Measurements from ENCODE around the gene BRINP3.

BRINP3 gene

GRCh38 chr1:190258003-190258402 lies 219.7 kb downstream of the BRINP3 start:
- no peaks in the 10 kb centered on the region for H3K4me1 Mint-ChIP-seq
- no peaks in the 10 kb centered on the region for H3K27me3 Mint-ChIP-seq (ENCODE audit: low read depth)
- no peak overlapping the region for H3K4me3 Mint-ChIP-seq
- no peak for TF ChIP-seq CTCF (IDR thresholded peaks at IDR 0.05; ENCODE audit: unreplicated experiment in 3 of 3)
- H3K9me3 Mint-ChIP-seq, result peaks cover 4% of the 10 kb centered on the region
- no peak overlapping the region for H3K27ac Mint-ChIP-seq
- H3K36me3 Mint-ChIP-seq (ENCODE audit: low read depth), result peaks cover 5% of the 10 kb centered on the region

DNA sequence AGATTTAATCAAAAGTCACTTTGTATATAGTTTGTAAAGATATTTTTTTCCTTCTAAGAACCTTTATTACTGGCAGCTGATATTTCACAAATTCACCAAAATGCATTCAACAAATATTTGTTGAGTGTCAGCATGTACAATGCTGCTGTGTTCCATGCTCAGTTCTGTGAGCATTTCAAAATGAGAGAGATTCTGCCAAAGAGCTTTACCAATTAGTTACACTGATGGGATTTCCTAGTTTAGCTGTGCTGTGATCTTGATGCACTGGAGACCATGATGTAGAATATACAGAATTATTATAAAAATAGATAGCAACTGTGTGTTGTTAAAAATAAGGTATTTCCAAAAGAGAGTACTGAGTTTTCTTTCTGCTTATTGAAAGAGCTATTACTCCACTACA lies 225.6 kb downstream of the BRINP3 start:
- Mint-ChIP-seq H3K4me3 (no peak overlapping the region), H3K36me3 (ENCODE audit: low read depth) (peaks cover 3% of the 10 kb centered on the region), H3K27me3 (ENCODE audit: low read depth) (no peaks in the 10 kb centered on the region), H3K4me1 (no peaks in the 10 kb centered on the region), H3K27ac (no peak overlapping the region), H3K9me3 (peaks cover 4% of the 10 kb centered on the region)
- TF ChIP-seq CTCF (IDR thresholded peaks at IDR 0.05; ENCODE audit: unreplicated experiment in 3 of 3), result no peak

DNA sequence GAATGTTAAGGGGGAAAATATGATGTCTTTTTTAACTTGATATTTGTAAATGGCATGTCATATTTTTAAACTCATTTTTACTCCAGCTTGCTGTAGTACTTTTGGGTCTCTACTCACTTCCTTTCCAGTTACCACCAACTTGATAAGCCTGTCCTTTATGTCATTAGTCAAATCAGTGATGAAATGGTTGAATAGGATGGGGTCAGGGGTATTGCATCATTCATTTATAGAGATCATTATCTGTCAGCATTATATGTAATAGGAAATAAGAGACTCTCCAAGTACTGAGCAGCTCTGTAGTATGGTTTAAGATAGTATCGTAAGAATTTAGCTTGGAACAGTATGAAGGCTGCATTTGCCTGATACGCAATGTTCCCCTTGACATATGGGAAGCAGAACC lies 227.3 kb downstream of the BRINP3 start:
- no peaks in the 10 kb centered on the region for H3K36me3 Mint-ChIP-seq (ENCODE audit: low read depth)
- peaks cover 4% of the 10 kb centered on the region for H3K9me3 Mint-ChIP-seq
- H3K4me3 Mint-ChIP-seq, result no peak overlapping the region
- no peak for TF ChIP-seq CTCF (IDR thresholded peaks at IDR 0.05; ENCODE audit: unreplicated experiment in 3 of 3)
- no peaks in the 10 kb centered on the region for H3K27me3 Mint-ChIP-seq (ENCODE audit: low read depth)
- no peaks in the 10 kb centered on the region for H3K4me1 Mint-ChIP-seq
- no peak overlapping the region for H3K27ac Mint-ChIP-seq

GRCh38 chr1:190244406-190244805 lies 233.3 kb downstream of the BRINP3 start:
- Mint-ChIP-seq H3K9me3 (no peaks in the 10 kb centered on the region), H3K27ac (no peak overlapping the region), H3K36me3 (ENCODE audit: low read depth) (no peaks in the 10 kb centered on the region), H3K27me3 (ENCODE audit: low read depth) (no peaks in the 10 kb centered on the region), H3K4me1 (no peaks in the 10 kb centered on the region), H3K4me3 (no peak overlapping the region)
- no peak for TF ChIP-seq CTCF (IDR thresholded peaks at IDR 0.05; ENCODE audit: unreplicated experiment in 3 of 3)

DNA sequence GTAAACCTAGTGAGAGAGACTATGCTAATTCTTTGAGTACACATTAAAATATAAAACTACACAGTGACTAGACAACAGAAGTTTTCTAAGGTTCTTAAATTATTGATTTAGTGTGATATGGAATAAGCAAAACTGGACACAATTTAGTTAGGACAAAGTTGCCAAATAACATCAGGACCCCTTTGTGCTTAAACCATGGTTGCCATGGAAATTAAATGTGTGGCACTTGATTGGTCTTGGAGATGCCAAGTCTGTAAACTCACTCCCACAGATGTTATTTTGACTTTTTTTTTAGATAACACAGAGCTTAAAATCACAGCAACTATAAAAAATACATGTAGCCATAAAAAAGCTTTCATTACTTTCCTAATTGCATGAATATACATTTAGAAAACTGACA lies 234.6 kb downstream of the BRINP3 start:
- no peak overlapping the region for H3K4me3 Mint-ChIP-seq
- H3K36me3 Mint-ChIP-seq (ENCODE audit: low read depth), result no peaks in the 10 kb centered on the region
- no peak overlapping the region for H3K27ac Mint-ChIP-seq
- no peaks in the 10 kb centered on the region for H3K9me3 Mint-ChIP-seq
- no peak for TF ChIP-seq CTCF (IDR thresholded peaks at IDR 0.05; ENCODE audit: unreplicated experiment in 3 of 3)
- no peaks in the 10 kb centered on the region for H3K4me1 Mint-ChIP-seq
- no peaks in the 10 kb centered on the region for H3K27me3 Mint-ChIP-seq (ENCODE audit: low read depth)

GRCh38 chr1:190226006-190226405 lies 251.7 kb downstream of the BRINP3 start:
- no peak for TF ChIP-seq CTCF (IDR thresholded peaks at IDR 0.05; ENCODE audit: unreplicated experiment in 3 of 3)
- no peak overlapping the region for H3K27ac Mint-ChIP-seq
- H3K4me3 Mint-ChIP-seq, result no peak overlapping the region
- no peaks in the 10 kb centered on the region for H3K4me1 Mint-ChIP-seq
- H3K9me3 Mint-ChIP-seq, result no peaks in the 10 kb centered on the region
- H3K27me3 Mint-ChIP-seq (ENCODE audit: low read depth), result no peaks in the 10 kb centered on the region
- no peaks in the 10 kb centered on the region for H3K36me3 Mint-ChIP-seq (ENCODE audit: low read depth)

All from nephron (organoid).